Neural cell (in vitro differentiated cells): ENCODE measurements around the gene LINGO4.
"Not testable (repeated sequence)": the region's sequence is repeated elsewhere in the genome, so short reads cannot be mapped to it uniquely, and the experiment has no call there.

Experiments used
- CTCF ChIP-seq: fragments of 450-650 bp; IDR thresholded peaks from 2 replicates; pipeline ENCODE4 v1.5.1; 2014; ENCODE audit warnings: antibody characterized with exemption, mild to moderate bottlenecking, moderate library complexity; ENCODE audit not compliant: poor library complexity, severe bottlenecking
- EP300 ChIP-seq: fragments of 450-650 bp; conservative IDR thresholded peaks from 2 replicates; pipeline ENCODE4 v1.6.1; 2014; ENCODE audit warnings: antibody characterized with exemption, mild to moderate bottlenecking, moderate library complexity; ENCODE audit not compliant: poor library complexity, severe bottlenecking
- EZH2 ChIP-seq: fragments of 200-600, 300-800 bp; shearing (Covaris generic), sonication (generic); IDR thresholded peaks from 2 replicates; pipeline ENCODE4 v1.6.1; 2014; ENCODE audit warnings: antibody characterized with exemption, low read length, borderline replicate concordance, mild to moderate bottlenecking; ENCODE audit not compliant: insufficient read depth, poor library complexity, severe bottlenecking
- POLR2AphosphoS5 ChIP-seq: IDR thresholded peaks from 2 replicates; pipeline ENCODE4 v1.6.1; 2012
- RAD21 ChIP-seq: fragments of 450-650 bp; conservative IDR thresholded peaks from 2 replicates; pipeline ENCODE4 v1.6.1; 2014; ENCODE audit warnings: antibody characterized with exemption, mild to moderate bottlenecking, moderate library complexity
- SMC3 ChIP-seq: fragments of 450-650 bp; conservative IDR thresholded peaks from 2 replicates; pipeline ENCODE4 v1.6.1; 2014; ENCODE audit warnings: antibody characterized with exemption, mild to moderate bottlenecking, moderate library complexity; ENCODE audit not compliant: poor library complexity
- TAF1 ChIP-seq: IDR thresholded peaks from 2 replicates; pipeline ENCODE4 v1.6.1; 2012; ENCODE audit warnings: low read depth

GRCh38 chr1:151780736-151781135 is 24.5 kb downstream of the LINGO4 start:
- TF ChIP-seq EZH2, CTCF, SMC3, POLR2AphosphoS5, RAD21, EP300, TAF1: not testable (repeated sequence)
